BJ (cell line): ENCODE data around the gene MED16. TPM values are rescaled to one million over a fixed set of nuclear protein-coding genes. Genes with fewer than 3 reads are reported as not detected.

Source experiments
- CTCF ChIA-PET: fragments of 350-600 bp; formaldehyde crosslinking; extraction: SDS; loops from one replicate; lab custom pipeline; 2021; ENCODE audit warnings: antibody characterized with exemption, inconsistent platforms; lab: Yijun Ruan, JAX
- POLR2A ChIA-PET: fragments of 300-600 bp; sonication (Branson Sonifier 250); formaldehyde crosslinking; extraction: SDS; loops from one replicate; lab custom pipeline; 2021; ENCODE audit warnings: antibody characterized with exemption; lab: Charles Lee
- DNase-seq: peaks from one replicate; pipeline ENCODE4 v3.0.0-alpha.2; 2011; ENCODE audit warnings: low read depth
- H3K27me3 ChIP-seq: 2 replicates; pipeline ENCODE4 v1.6.0; 2011; ENCODE audit warnings: low read length; ENCODE audit not compliant: control insufficient read depth, insufficient read depth
- H3K36me3 ChIP-seq: 2 replicates; pipeline ENCODE4 v1.5.1; 2011; ENCODE audit warnings: low read length; ENCODE audit not compliant: control insufficient read depth, insufficient read depth
- H3K4me3 ChIP-seq: 2 replicates; pipeline ENCODE4 v1.5.1; 2011; ENCODE audit warnings: low read depth, mild to moderate bottlenecking, control low read depth, low read length
- CTCF ChIP-seq: IDR thresholded peaks from 2 replicates; pipeline ENCODE4 v1.5.1; 2011; ENCODE audit warnings: low read depth, mild to moderate bottlenecking, control low read depth, inconsistent platforms, low read length, moderate library complexity; ENCODE audit not compliant: insufficient read depth
- polyA plus RNA-seq: library from polyadenylated mRNA; depleted of rRNA; stranded (reverse); fragments of >200 nt; gene quantifications from 2 replicates; pipeline ENCODE4 v1.2.3, GENCODE V29; 2011

MED16 gene
- polyA plus RNA-seq, 1 experiment: 39.8 TPM

GRCh38 chr19:876089-876488 lies 16.9 kb downstream of the MED16 start:
- H3K36me3 ChIP-seq: peaks cover 21% of the 10 kb centered on the region
- CTCF ChIA-PET: no interaction called here
- H3K4me3 ChIP-seq: no peak overlapping the region
- POLR2A ChIA-PET: no interaction called here
- no peaks in the 10 kb centered on the region for H3K27me3 ChIP-seq
- TF ChIP-seq CTCF: no peak
- no peak for DNase-seq

- CTCF ChIA-PET: no interaction called here
Measured at GRCh38 chr19:875265-875879, 17.6 kb downstream of the MED16 start.

GRCh38 chr19:873561-874041 lies 19.4 kb downstream of the MED16 start:
- no peak for DNase-seq
- no peak for TF ChIP-seq CTCF
- H3K4me3 ChIP-seq: no peak overlapping the region
- H3K27me3 ChIP-seq: no peaks in the 10 kb centered on the region
- H3K36me3 ChIP-seq: peaks cover 24% of the 10 kb centered on the region
- ChIA-PET POLR2A (no interaction called here), CTCF (interaction anchor here (1.4 kb wide), 1 partner anchor 16 kb away, joined by 3 read pairs; no protein-coding TSS in a partner anchor)

More at GRCh38 chr19:875265-875879, 17.6 kb downstream of the MED16 start:
- POLR2A ChIA-PET: no interaction called here
- H3K27me3 ChIP-seq: no peaks in the 10 kb centered on the region
- H3K4me3 ChIP-seq: no peak overlapping the region
- H3K36me3 ChIP-seq: peaks cover 24% of the 10 kb centered on the region
- DNase-seq: no peak
- no peak for TF ChIP-seq CTCF

- no peak for DNase-seq
- POLR2A ChIA-PET: no interaction called here
- Histone ChIP-seq H3K36me3 (peaks cover 27% of the 10 kb centered on the region), H3K27me3 (no peaks in the 10 kb centered on the region), H3K4me3 (no peak overlapping the region)
- CTCF ChIA-PET: interaction anchor here (1.0 to 1.4 kb wide), 2 partner anchors 9 to 16 kb away, joined by 3 to 4 read pairs; no protein-coding TSS in a partner anchor
- no peak for TF ChIP-seq CTCF
Measured at GRCh38 chr19:873084-873483, 19.9 kb downstream of the MED16 start.

- ChIA-PET POLR2A (no interaction called here), CTCF (interaction anchor here (1.0 kb wide), 1 partner anchor 9 kb away, joined by 4 read pairs; no protein-coding TSS in a partner anchor)
- Histone ChIP-seq H3K27me3 (no peaks in the 10 kb centered on the region), H3K36me3 (peaks cover 33% of the 10 kb centered on the region), H3K4me3 (no peak overlapping the region)
- no peak for TF ChIP-seq CTCF
- DNase-seq: no peak
Measured at GRCh38 chr19:872266-872951, 20.6 kb downstream of the MED16 start.
